Endothelial cell of umbilical vein (primary cell): ENCODE data around the gene RTBDN. TPM values are rescaled to one million over a fixed set of nuclear protein-coding genes. Genes with fewer than 3 reads are reported as not detected.

ENCODE experiments used
- BruUV-seq: library from RNA; stranded (reverse); fragments of 400-500 nt; replicated peaks from 2 replicates; lab custom pipeline; 2021; lab: Mats Ljungman, UMichigan
- CTCF ChIA-PET: fragments of 300-600, 350-600 bp; sonication (Branson Sonifier 250); formaldehyde crosslinking; loops from one replicate; lab custom pipeline; 2021; ENCODE audit warnings: antibody characterized with exemption, inconsistent platforms; lab: Charles Lee
- POLR2A ChIA-PET: fragments of 300-600, 350-600 bp; sonication (Branson Sonifier 250); formaldehyde crosslinking; loops from one replicate; lab custom pipeline; 2021; ENCODE audit warnings: antibody characterized with exemption, inconsistent platforms; lab: Charles Lee
- DNase-seq: peaks from one replicate; pipeline ENCODE4 v3.0.0-alpha.2; 2011; ENCODE audit warnings: low read depth, low spot score
- FAIRE-seq: peaks from 2 replicates; lab custom pipeline; 2011; peaks lifted over from hg19 to GRCh38; lab: Jason Lieb, UNC
- H2AFZ ChIP-seq: 2 replicates; pipeline ENCODE4 v1.6.0; 2012; ENCODE audit warnings: low read depth, low read length, control low read depth, inconsistent platforms
- H3K27ac ChIP-seq: 2 replicates; pipeline ENCODE4 v1.5.1; 2011; ENCODE audit warnings: low read depth, mild to moderate bottlenecking, control low read depth, low read length, moderate library complexity; ENCODE audit not compliant: insufficient read depth
- H3K27me3 ChIP-seq, 2 experiments: 2 replicates each; pipeline versions ENCODE4 v1.6.0 to v1.6.1; 2011; ENCODE audit warnings: low read length in 2 of 2, mixed read lengths in 1 of 2; ENCODE audit not compliant: control insufficient read depth in 2 of 2, insufficient read depth in 2 of 2
- H3K36me3 ChIP-seq, 2 experiments: 2 replicates in 1 of 2; 3 replicates in 1 of 2; pipeline ENCODE4 v1.5.1; 2011; ENCODE audit warnings: low read length in 2 of 2, mild to moderate bottlenecking in 1 of 2, moderate library complexity in 1 of 2; ENCODE audit not compliant: control insufficient read depth in 2 of 2, insufficient read depth in 2 of 2; ENCODE audit errors: extremely low read depth in 1 of 2
- H3K4me1 ChIP-seq: 3 replicates; pipeline ENCODE4 v1.5.1; 2011; ENCODE audit warnings: mild to moderate bottlenecking, low read length; ENCODE audit not compliant: control insufficient read depth, insufficient read depth; ENCODE audit errors: extremely low read depth
- H3K4me2 ChIP-seq: 2 replicates; pipeline ENCODE4 v1.6.1; 2011; ENCODE audit warnings: low read length, control low read depth, mixed read lengths; ENCODE audit not compliant: insufficient read depth
- H3K4me3 ChIP-seq, 3 experiments: fragments of 200-600 bp in 1 of 3; sonication (generic), shearing (Covaris generic) in 1 of 3; replicated peaks in 1 of 3; 2 replicates each; pipeline ENCODE4 v1.5.1; 2011 to 2016; ENCODE audit warnings: control low read depth in 3 of 3, low read length in 3 of 3, mild to moderate bottlenecking in 2 of 3, inconsistent platforms in 1 of 3, low read depth in 1 of 3, moderate library complexity in 1 of 3; ENCODE audit not compliant: insufficient read depth in 1 of 3
- H3K79me2 ChIP-seq: 2 replicates; pipeline ENCODE4 v1.6.0; 2012; ENCODE audit warnings: low read length, inconsistent platforms; ENCODE audit not compliant: control insufficient read depth, insufficient read depth
- H3K9ac ChIP-seq: replicated peaks from 2 replicates; pipeline ENCODE3; 2011; ENCODE audit warnings: low read length, control low read depth; ENCODE audit not compliant: insufficient read depth; ENCODE audit errors: extremely low read depth
- H3K9me1 ChIP-seq: replicated peaks from 3 replicates; pipeline ENCODE4 v1.6.0; 2011; ENCODE audit warnings: mild to moderate bottlenecking, low read length; ENCODE audit not compliant: control insufficient read depth, insufficient read depth; ENCODE audit errors: extremely low read depth
- H3K9me3 ChIP-seq: replicated peaks from 2 replicates; pipeline ENCODE4 v1.5.1; 2012; ENCODE audit warnings: low read length, inconsistent platforms; ENCODE audit not compliant: control insufficient read depth, insufficient read depth
- H4K20me1 ChIP-seq: replicated peaks from 2 replicates; pipeline ENCODE3; 2011; ENCODE audit warnings: mild to moderate bottlenecking, low read length; ENCODE audit not compliant: control insufficient read depth, insufficient read depth; ENCODE audit errors: extremely low read depth
- EZH2 ChIP-seq: IDR thresholded peaks from 2 replicates; pipeline ENCODE4 v1.6.1; 2012; ENCODE audit warnings: borderline replicate concordance, low read depth, mild to moderate bottlenecking, moderate library complexity, low read length, inconsistent platforms; ENCODE audit not compliant: severe bottlenecking
- FOS ChIP-seq: IDR thresholded peaks from 2 replicates; pipeline ENCODE4 v1.6.1; 2011; ENCODE audit warnings: mild to moderate bottlenecking, low read length, moderate library complexity, borderline replicate concordance; ENCODE audit not compliant: insufficient read depth
- GATA2 ChIP-seq: IDR thresholded peaks from 2 replicates; pipeline ENCODE4 v1.7.0; 2011; ENCODE audit warnings: low read depth, mild to moderate bottlenecking, moderate library complexity, mixed read lengths, low read length; ENCODE audit not compliant: insufficient read length, insufficient read depth
- JUN ChIP-seq: IDR thresholded peaks from 2 replicates; pipeline ENCODE4 v1.6.1; 2011; ENCODE audit warnings: borderline replicate concordance, low read depth; ENCODE audit not compliant: insufficient read length, insufficient read depth
- MAX ChIP-seq: IDR thresholded peaks from 2 replicates; pipeline ENCODE4 v1.6.1; 2011; ENCODE audit not compliant: insufficient read depth, insufficient read length
- MYC ChIP-seq: IDR thresholded peaks from one replicate; pipeline ENCODE4 v1.6.1; 2011; ENCODE audit warnings: mild to moderate bottlenecking, low read depth, low read length
- POLR2A ChIP-seq: IDR thresholded peaks from 2 replicates; pipeline ENCODE4 v1.6.1; 2012; ENCODE audit warnings: low read depth, mild to moderate bottlenecking, control low read depth, low read length
- POLR2AphosphoS5 ChIP-seq: IDR thresholded peaks from 2 replicates; pipeline ENCODE4 v1.6.1; 2012; ENCODE audit warnings: low read depth, mild to moderate bottlenecking, control low read depth, low read length, moderate library complexity; ENCODE audit not compliant: insufficient read depth
- dilution Hi-C: fragments of 300-500 bp; cut with MboI; formaldehyde crosslinking; loops from one replicate; pipeline ENCODE4 v1.15.0; 2019; ENCODE audit warnings: low sequenced_read_pairs; ENCODE audit not compliant: extremely low pct_ligation_motif_present
- intact Hi-C: fragments of 100-400 bp; cut with micrococcal nuclease; formaldehyde crosslinking; loops from one replicate; pipeline ENCODE4 v1.10.0; 2022
- polyA plus RNA-seq, 4 experiments: library from polyadenylated mRNA; depleted of rRNA in 3 of 4; stranded (reverse) in 3 of 4; unstranded in 1 of 4; fragments of >200 nt; gene quantifications; 2 replicates each; pipeline versions ENCODE4 v1.2.1 to v1.2.3, GENCODE V29; 2011 to 2012; ENCODE audit warnings: missing spikeins in 1 of 4
- total RNA-seq: library from RNA; stranded (reverse); gene quantifications from 2 replicates; pipeline ENCODE4 v1.2.3, GENCODE V29; 2021
- TF ChIP-seq, protein P1 (sequence below), 2 donors: IDR thresholded peaks; 1 replicate in 1 of 2; 2 replicates in 1 of 2; pipeline ENCODE4 v1.5.1; 2011; ENCODE audit warnings: low read length in 2 of 2, mild to moderate bottlenecking in 2 of 2, moderate library complexity in 2 of 2, control low read depth in 1 of 2, inconsistent platforms in 1 of 2, low read depth in 1 of 2; ENCODE audit not compliant: insufficient read depth in 1 of 2; ENCODE audit errors: extremely low read depth in 1 of 2

Gene RTBDN
- total and polyA plus RNA-seq, 2 donors (not counting 3 experiments of a cell fraction or from before 2014, with no cell fraction given): not detected

GRCh38 chr19:12868540-12869112 is 34.2 kb upstream of the RTBDN start:
- no peaks in the 10 kb centered on the region for H3K9me3 ChIP-seq
- H3K4me3 ChIP-seq: no peak overlapping the region
- FAIRE-seq (no peak), DNase-seq (no peak)
- H3K4me2 ChIP-seq: no peak overlapping the region
- dilution Hi-C loops: no loop called here
- ChIA-PET POLR2A (interaction anchor here (0.5 kb wide), 1 partner anchor 12 kb away, joined by 5 read pairs; no protein-coding TSS in a partner anchor), CTCF (interaction anchor here (2.6 kb wide), 1 partner anchor 21 kb away, joined by 7 read pairs; no protein-coding TSS in a partner anchor)
- H3K36me3 ChIP-seq: no peaks in the 10 kb centered on the region
- intact Hi-C loops: no loop called here
- H2AFZ ChIP-seq: no peak overlapping the region
- no TSS peak for BruUV-seq
- peaks cover 2% of the 10 kb centered on the region for H3K4me1 ChIP-seq
- no peaks in the 10 kb centered on the region for H3K9me1 ChIP-seq
- H3K79me2 ChIP-seq: no peaks in the 10 kb centered on the region
- H3K27ac ChIP-seq: no peak overlapping the region
- no peaks in the 10 kb centered on the region for H3K27me3 ChIP-seq
- no peak overlapping the region for H3K9ac ChIP-seq
- H4K20me1 ChIP-seq: no peaks in the 10 kb centered on the region
- TF ChIP-seq POLR2AphosphoS5 (no peak), MYC (no peak), EZH2 (no peak), GATA2 (no peak), FOS (no peak), POLR2A (no peak), MAX (no peak), JUN (no peak)
- TF ChIP-seq, protein P1, sequence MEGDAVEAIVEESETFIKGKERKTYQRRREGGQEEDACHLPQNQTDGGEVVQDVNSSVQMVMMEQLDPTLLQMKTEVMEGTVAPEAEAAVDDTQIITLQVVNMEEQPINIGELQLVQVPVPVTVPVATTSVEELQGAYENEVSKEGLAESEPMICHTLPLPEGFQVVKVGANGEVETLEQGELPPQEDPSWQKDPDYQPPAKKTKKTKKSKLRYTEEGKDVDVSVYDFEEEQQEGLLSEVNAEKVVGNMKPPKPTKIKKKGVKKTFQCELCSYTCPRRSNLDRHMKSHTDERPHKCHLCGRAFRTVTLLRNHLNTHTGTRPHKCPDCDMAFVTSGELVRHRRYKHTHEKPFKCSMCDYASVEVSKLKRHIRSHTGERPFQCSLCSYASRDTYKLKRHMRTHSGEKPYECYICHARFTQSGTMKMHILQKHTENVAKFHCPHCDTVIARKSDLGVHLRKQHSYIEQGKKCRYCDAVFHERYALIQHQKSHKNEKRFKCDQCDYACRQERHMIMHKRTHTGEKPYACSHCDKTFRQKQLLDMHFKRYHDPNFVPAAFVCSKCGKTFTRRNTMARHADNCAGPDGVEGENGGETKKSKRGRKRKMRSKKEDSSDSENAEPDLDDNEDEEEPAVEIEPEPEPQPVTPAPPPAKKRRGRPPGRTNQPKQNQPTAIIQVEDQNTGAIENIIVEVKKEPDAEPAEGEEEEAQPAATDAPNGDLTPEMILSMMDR (IDR thresholded peaks at IDR 0.05; ENCODE audit: extremely low read depth in 1 of 2, insufficient read depth in 1 of 2, low read depth in 1 of 2, low read length in 2 of 2): no peak
